ENCODE data around the gene RPL7A. TPM values are rescaled to one million over a fixed set of nuclear protein-coding genes. Genes with fewer than 3 reads are reported as not detected.

Gene RPL7A
- total RNA-seq, 6 experiments from 2014 or later: 529 to 851 (median 616) TPM

DNA sequence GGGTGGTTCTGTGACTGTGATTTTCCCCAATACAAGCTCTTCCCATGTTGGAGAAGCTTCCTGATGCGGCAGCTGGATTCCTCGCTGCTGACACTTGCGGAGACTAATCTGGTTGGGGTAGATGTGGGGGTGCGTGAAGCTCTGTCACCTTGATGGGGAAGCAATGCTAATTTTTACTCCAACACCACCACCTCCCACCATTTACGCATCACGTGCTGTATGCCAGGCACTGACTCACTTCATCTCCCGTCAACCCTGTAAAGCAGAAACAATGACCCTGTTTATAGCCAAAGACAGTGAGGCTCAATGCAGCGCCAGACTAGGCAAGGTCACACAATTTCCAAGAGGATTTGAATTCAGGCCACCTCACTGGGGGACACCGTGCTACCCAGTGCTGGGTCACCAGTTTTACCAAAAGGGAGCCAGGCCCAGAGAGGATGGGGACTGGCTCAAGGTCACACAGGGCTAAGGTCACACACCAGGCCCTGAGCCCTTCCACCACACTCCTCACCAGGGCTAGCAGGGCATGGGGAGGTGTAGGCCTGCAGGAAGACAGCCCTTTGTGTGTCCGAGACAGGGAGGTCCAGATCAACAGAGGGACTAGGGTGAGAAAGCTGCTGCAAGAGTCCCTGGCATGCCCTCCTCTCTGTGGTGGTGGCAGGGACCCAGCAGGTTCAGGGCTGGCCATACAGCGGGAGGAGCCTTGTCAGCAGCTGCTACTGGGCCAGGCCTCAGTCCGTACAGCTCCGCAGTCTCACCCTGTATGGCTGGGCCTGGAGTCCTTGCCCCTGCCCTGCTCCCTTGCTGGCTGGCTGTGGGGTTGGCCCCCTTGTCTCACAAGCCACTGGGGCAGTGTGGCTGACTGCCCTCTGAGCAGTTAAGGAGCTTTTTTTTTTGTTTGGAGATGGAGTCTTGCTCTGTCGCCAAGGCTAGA is 31.4 kb downstream of the RPL7A start:
- Histone ChIP-seq H3K36me3 (no peaks in the 10 kb centered on the region), H3K27ac (no peak overlapping the region), H3K9me3 (no peaks in the 10 kb centered on the region), H3K4me3 (no peak overlapping the region), H3K4me1 (peaks cover 0 to 7% (median under 1%) of the 10 kb centered on the region in 4 donors), H3K27me3 (no peaks in the 10 kb centered on the region)
- WGBS (ENCODE audit: insufficient coverage, low coverage, low lambda C conversion rate, missing lambda C conversion rate): 95% methylated on average over 5 of the region's 14 CpGs
- ATAC-seq: no peak
- intact Hi-C loops (cut with DNase I): loop anchor here in 1 of 2 donors (10.0 kb wide), 1 partner anchor 45 kb away; the partner anchor contains the start of gene SURF6
- DNase-seq: no peak
- TF ChIP-seq, protein P1, sequence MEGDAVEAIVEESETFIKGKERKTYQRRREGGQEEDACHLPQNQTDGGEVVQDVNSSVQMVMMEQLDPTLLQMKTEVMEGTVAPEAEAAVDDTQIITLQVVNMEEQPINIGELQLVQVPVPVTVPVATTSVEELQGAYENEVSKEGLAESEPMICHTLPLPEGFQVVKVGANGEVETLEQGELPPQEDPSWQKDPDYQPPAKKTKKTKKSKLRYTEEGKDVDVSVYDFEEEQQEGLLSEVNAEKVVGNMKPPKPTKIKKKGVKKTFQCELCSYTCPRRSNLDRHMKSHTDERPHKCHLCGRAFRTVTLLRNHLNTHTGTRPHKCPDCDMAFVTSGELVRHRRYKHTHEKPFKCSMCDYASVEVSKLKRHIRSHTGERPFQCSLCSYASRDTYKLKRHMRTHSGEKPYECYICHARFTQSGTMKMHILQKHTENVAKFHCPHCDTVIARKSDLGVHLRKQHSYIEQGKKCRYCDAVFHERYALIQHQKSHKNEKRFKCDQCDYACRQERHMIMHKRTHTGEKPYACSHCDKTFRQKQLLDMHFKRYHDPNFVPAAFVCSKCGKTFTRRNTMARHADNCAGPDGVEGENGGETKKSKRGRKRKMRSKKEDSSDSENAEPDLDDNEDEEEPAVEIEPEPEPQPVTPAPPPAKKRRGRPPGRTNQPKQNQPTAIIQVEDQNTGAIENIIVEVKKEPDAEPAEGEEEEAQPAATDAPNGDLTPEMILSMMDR (IDR thresholded peaks at IDR 0.05): no peak
- no peak for TF ChIP-seq POLR2A (IDR thresholded peaks at IDR 0.05)

DNA sequence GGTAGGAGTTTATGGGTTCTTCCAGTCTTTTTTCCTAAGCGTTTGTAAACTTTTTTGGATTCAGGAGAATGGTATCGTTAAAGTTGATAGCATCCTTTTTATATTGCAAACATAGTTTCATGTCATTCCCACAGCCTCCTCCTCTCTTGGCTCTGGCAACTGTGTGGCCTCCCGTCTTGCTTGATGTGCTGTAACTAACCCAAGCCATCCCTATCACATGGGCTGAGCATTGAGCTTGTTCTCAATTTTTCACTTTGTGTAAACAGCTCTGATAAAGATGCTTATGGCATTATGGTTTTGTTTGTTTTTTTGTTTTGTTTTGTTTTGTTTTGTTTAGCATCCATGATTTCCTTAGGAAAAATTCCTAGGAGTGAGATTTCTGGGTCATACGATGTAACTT is 32.7 kb downstream of the RPL7A start:
- Histone ChIP-seq H3K27me3 (no peaks in the 10 kb centered on the region), H3K9me3 (no peaks in the 10 kb centered on the region), H3K36me3 (no peaks in the 10 kb centered on the region), H3K27ac (no peak overlapping the region), H3K4me3 (no peak overlapping the region), H3K4me1 (peaks cover 0 to 6% (median 0%) of the 10 kb centered on the region in 4 donors)
- DNase-seq (no peak), ATAC-seq (no peak)
- intact Hi-C loops (cut with DNase I): loop anchor here in 1 of 2 donors (10.0 kb wide), 1 partner anchor 46 kb away; the partner anchor contains the start of gene SURF6
- no peak for TF ChIP-seq POLR2A (IDR thresholded peaks at IDR 0.05)
- TF ChIP-seq, protein P1 (IDR thresholded peaks at IDR 0.05): no peak
- 88% methylated on average over 3 of the region's 4 CpGs for WGBS (ENCODE audit: insufficient coverage, low coverage, low lambda C conversion rate, missing lambda C conversion rate)

DNA sequence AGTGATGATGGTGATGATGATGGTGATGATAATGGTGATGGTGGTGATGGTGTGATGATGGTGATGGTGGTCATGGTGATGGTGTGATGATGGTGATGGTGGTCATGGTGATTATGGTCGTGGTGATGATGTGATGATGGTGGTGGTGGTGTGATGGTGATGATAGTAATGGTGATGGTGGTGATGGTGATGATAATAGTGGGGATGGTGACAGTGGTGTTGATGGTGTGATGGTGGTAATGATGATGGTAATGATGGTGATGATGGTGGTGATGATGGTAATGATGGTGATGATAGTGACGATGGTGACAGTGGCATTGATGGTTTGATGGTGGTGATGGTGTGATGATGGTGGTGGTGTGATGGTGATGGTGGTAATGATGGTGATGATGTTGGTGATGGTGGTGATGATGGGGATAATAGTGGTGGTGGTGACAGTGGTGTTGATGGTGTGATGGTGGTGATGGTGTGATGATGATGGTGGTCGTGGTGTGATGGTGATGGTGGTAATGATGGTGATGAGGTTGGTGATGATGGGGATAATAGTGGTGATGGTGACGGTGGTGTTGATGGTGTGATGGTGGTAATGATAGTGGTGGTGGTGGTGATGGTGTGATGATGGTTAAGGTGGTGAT is 34.6 kb downstream of the RPL7A start:
- Histone ChIP-seq H3K4me3 (no peak overlapping the region), H3K36me3 (no peaks in the 10 kb centered on the region), H3K4me1 (no peaks in the 10 kb centered on the region), H3K9me3 (no peaks in the 10 kb centered on the region), H3K27me3 (no peaks in the 10 kb centered on the region), H3K27ac (no peak overlapping the region)
- intact Hi-C loops (cut with DNase I): loop anchor here in 1 of 2 donors (10.0 kb wide), 1 partner anchor 48 kb away; the partner anchor contains the start of gene SURF6
- DNase-seq: no peak
- 79% methylated on average over 4 of the region's 4 CpGs for WGBS (ENCODE audit: insufficient coverage, low coverage, low lambda C conversion rate, missing lambda C conversion rate)
- TF ChIP-seq, protein P1 (IDR thresholded peaks at IDR 0.05): no peak
- no peak for TF ChIP-seq POLR2A (IDR thresholded peaks at IDR 0.05)
- ATAC-seq: no peak

DNA sequence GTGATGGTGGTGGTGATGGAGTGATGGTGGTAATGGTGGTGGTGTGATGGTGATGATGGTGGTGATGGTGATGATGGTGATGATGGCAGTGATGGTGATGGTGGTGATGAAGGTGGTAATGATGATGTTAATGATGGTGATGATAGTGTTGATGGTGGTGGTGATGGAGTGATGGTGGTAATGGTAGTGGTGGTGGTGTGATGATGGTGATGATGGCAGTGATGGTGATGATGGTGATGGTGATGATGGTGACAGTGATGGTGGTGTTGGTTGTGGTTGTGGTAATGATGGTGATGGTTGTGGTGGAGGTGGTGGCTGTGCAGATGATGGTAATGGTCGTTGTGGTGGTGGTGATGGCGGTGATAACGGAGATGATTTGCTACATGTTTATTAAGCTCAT is 35.4 kb downstream of the RPL7A start:
- 100% methylated on average over 2 of the region's 3 CpGs for WGBS (ENCODE audit: insufficient coverage, low coverage, low lambda C conversion rate, missing lambda C conversion rate)
- ATAC-seq (no peak), DNase-seq (no peak)
- intact Hi-C loops (cut with DNase I): loop anchor here in 1 of 2 donors (10.0 kb wide), 1 partner anchor 49 kb away; the partner anchor contains the start of gene SURF6
- no peaks in the 10 kb centered on the region for H3K36me3 ChIP-seq
- no peak overlapping the region for H3K27ac ChIP-seq
- no peaks in the 10 kb centered on the region for H3K4me1 ChIP-seq
- H3K9me3 ChIP-seq: no peaks in the 10 kb centered on the region
- H3K4me3 ChIP-seq: no peak overlapping the region
- H3K27me3 ChIP-seq: no peaks in the 10 kb centered on the region
- TF ChIP-seq, protein P1 (IDR thresholded peaks at IDR 0.05): no peak
- TF ChIP-seq POLR2A (IDR thresholded peaks at IDR 0.05): no peak
